SH-SY5Y (cell line): ENCODE data around the gene CECR2.

Experiments used
- GATA2 ChIP-seq: IDR thresholded peaks from 2 replicates; pipeline ENCODE4 v1.6.1; 2011; ENCODE audit warnings: mild to moderate bottlenecking, low read depth, low read length
- GATA3 ChIP-seq: IDR thresholded peaks from 2 replicates; pipeline ENCODE4 v1.6.1; 2011; ENCODE audit warnings: low read depth, mild to moderate bottlenecking, low read length, moderate library complexity

- TF ChIP-seq GATA2 (no peak), GATA3 (no peak)
Measured at GRCh38 chr22:17381192-17381913, 12.1 kb downstream of the CECR2 start.
